Raji (cell line): ENCODE measurements around the gene MPST.

ENCODE experiments used
- POLR2A ChIP-seq: IDR thresholded peaks from 2 replicates; pipeline ENCODE4 v1.6.1; 2011; ENCODE audit warnings: low read depth, low read length, control low read depth; ENCODE audit not compliant: insufficient read depth

MPST gene

GRCh38 chr22:37069319-37069718 lies 49.8 kb downstream of the MPST start:
- no peak for TF ChIP-seq POLR2A

- TF ChIP-seq POLR2A: no peak
Measured at GRCh38 chr22:37069719-37070118, 50.2 kb downstream of the MPST start.

GRCh38 chr22:37070334-37070733 lies 50.8 kb downstream of the MPST start:
- TF ChIP-seq POLR2A: no peak

GRCh38 chr22:37070744-37071143 lies 51.2 kb downstream of the MPST start:
- TF ChIP-seq POLR2A: no peak

GRCh38 chr22:37072673-37073072 lies 53.1 kb downstream of the MPST start:
- TF ChIP-seq POLR2A: no peak

GRCh38 chr22:37074537-37074936 lies 55.0 kb downstream of the MPST start:
- TF ChIP-seq POLR2A: no peak

- TF ChIP-seq POLR2A: no peak
Measured at GRCh38 chr22:37075046-37075445, 55.5 kb downstream of the MPST start.

- TF ChIP-seq POLR2A: no peak
Measured at GRCh38 chr22:37075822-37076433, 56.4 kb downstream of the MPST start.

- no peak for TF ChIP-seq POLR2A
Measured at GRCh38 chr22:37077802-37078448, 58.4 kb downstream of the MPST start.

- no peak for TF ChIP-seq POLR2A
Measured at GRCh38 chr22:37079158-37079557, 59.6 kb downstream of the MPST start.
